ENCODE data around the gene GPR78. TPM values are rescaled to one million over a fixed set of nuclear protein-coding genes. Genes with fewer than 3 reads are reported as not detected.
"Not testable (repeated sequence)": the region's sequence is repeated elsewhere in the genome, so short reads cannot be mapped to it uniquely, and the experiment has no call there.

GPR78 gene
- total RNA-seq, 1 donor from 2014 or later, result 0.21 TPM

GRCh38 chr4:8571702-8572685, 8.2 kb upstream of the GPR78 start:
- Histone ChIP-seq H3K4me3 (no peak overlapping the region), H3K9me3 (no peaks in the 10 kb centered on the region), H3K36me3 (no peaks in the 10 kb centered on the region), H3K27ac (no peak overlapping the region), H3K4me1 (no peaks in the 10 kb centered on the region), H3K27me3 (ENCODE audit: low read depth) (no peaks in the 10 kb centered on the region)
- DNase-seq, result no peak
- intact Hi-C loops (cut with DNase I), result no loop called here
- no peak for ATAC-seq
- TF ChIP-seq CTCF (IDR thresholded peaks at IDR 0.05), result no peak

- TF ChIP-seq CTCF (IDR thresholded peaks at IDR 0.05), result no peak
- H3K27me3 ChIP-seq (ENCODE audit: low read depth), result peaks cover 3% of the 10 kb centered on the region
- DNase-seq, result no peak
Observed at GRCh38 chr4:8573266-8573665, 6.9 kb upstream of the GPR78 start.

GRCh38 chr4:8574796-8575370, 5.3 kb upstream of the GPR78 start:
- no peak for TF ChIP-seq CTCF (IDR thresholded peaks at IDR 0.05)
- intact Hi-C loops (cut with DNase I), result no loop called here
- Histone ChIP-seq H3K4me3 (no peak overlapping the region), H3K9me3 (no peaks in the 10 kb centered on the region), H3K36me3 (no peaks in the 10 kb centered on the region), H3K4me1 (no peaks in the 10 kb centered on the region), H3K27ac (no peak overlapping the region), H3K27me3 (ENCODE audit: low read depth) (peaks cover 16% of the 10 kb centered on the region)
- DNase-seq, result no peak
- ATAC-seq, result no peak

More at GRCh38 chr4:8573266-8573665, 6.9 kb upstream of the GPR78 start:
- no peaks in the 10 kb centered on the region for H3K9me3 ChIP-seq
- intact Hi-C loops (cut with DNase I), result no loop called here
- no peak overlapping the region for H3K4me3 ChIP-seq
- H3K4me1 ChIP-seq, result no peaks in the 10 kb centered on the region
- H3K27ac ChIP-seq, result no peak overlapping the region
- H3K36me3 ChIP-seq, result no peaks in the 10 kb centered on the region
- no peak for ATAC-seq

- no peaks in the 10 kb centered on the region for H3K36me3 ChIP-seq
- H3K4me1 ChIP-seq, result no peaks in the 10 kb centered on the region
- no peak overlapping the region for H3K27ac ChIP-seq
- no peak overlapping the region for H3K4me3 ChIP-seq
- no peak for ATAC-seq
- no peak for TF ChIP-seq CTCF (IDR thresholded peaks at IDR 0.05)
- H3K9me3 ChIP-seq, result no peaks in the 10 kb centered on the region
- no peak for DNase-seq
- peaks cover 22% of the 10 kb centered on the region for H3K27me3 ChIP-seq (ENCODE audit: low read depth)
- intact Hi-C loops (cut with DNase I), result no loop called here
Observed at GRCh38 chr4:8575457-8575856, 4.7 kb upstream of the GPR78 start.

- H3K4me3 ChIP-seq; H3K9me3 ChIP-seq; H3K36me3 ChIP-seq; intact Hi-C loops (cut with DNase I); H3K4me1 ChIP-seq; H3K27ac ChIP-seq; DNase-seq; ATAC-seq: not testable (repeated sequence)
- peaks cover 34% of the 10 kb centered on the region for H3K27me3 ChIP-seq (ENCODE audit: low read depth)
Observed at GRCh38 chr4:8576591-8576990, 3.6 kb upstream of the GPR78 start.

GRCh38 chr4:8577046-8577445, 3.1 kb upstream of the GPR78 start:
- DNase-seq, result no peak
- intact Hi-C loops (cut with DNase I), result no loop called here

More at GRCh38 chr4:8577046-8577445, 3.1 kb upstream of the GPR78 start:
- ATAC-seq, result no peak
- Histone ChIP-seq H3K4me3 (no peak overlapping the region), H3K27ac (no peak overlapping the region), H3K9me3 (no peaks in the 10 kb centered on the region), H3K36me3 (no peaks in the 10 kb centered on the region), H3K27me3 (ENCODE audit: low read depth) (peaks cover 37% of the 10 kb centered on the region), H3K4me1 (no peaks in the 10 kb centered on the region)
- no peak for TF ChIP-seq CTCF (IDR thresholded peaks at IDR 0.05)
